Vagina (tissue), 2 donors: ENCODE measurements around the gene FAM124B. TPM values are rescaled to one million over a fixed set of nuclear protein-coding genes. Genes with fewer than 3 reads are reported as not detected.

Experiments
- DNase-seq, 2 donors: peaks; one replicate each; pipeline ENCODE4 v3.0.0-alpha.2; 2017; ENCODE audit errors: extremely low spot score in 2 of 2
- H3K27ac ChIP-seq: fragments of 200-600 bp; sonication (generic); one replicate; pipeline ENCODE4 v1.5.1; 2019
- H3K27me3 ChIP-seq: fragments of 200-600 bp; sonication (generic); one replicate; pipeline ENCODE4 v1.5.1; 2019
- H3K36me3 ChIP-seq, 2 donors: fragments of 200-600 bp; sonication (generic); one replicate each; pipeline ENCODE4 v1.5.1; 2017 to 2019
- H3K4me1 ChIP-seq: fragments of 200-600 bp; sonication (generic); one replicate; pipeline ENCODE4 v1.5.1; 2019
- H3K4me3 ChIP-seq, 2 donors: fragments of 200-600 bp; sonication (generic); 1 replicate in 1 of 2; 2 replicates in 1 of 2; pipeline ENCODE4 v1.5.1; 2016 to 2019
- H3K9me3 ChIP-seq: fragments of 200-600 bp; sonication (generic); one replicate; pipeline ENCODE4 v1.5.1; 2019
- POLR2A ChIP-seq, 2 donors: fragments of 450-650 bp; IDR thresholded peaks; one replicate each; pipeline ENCODE4 v1.6.1; 2017; ENCODE audit warnings: antibody characterized with exemption in 2 of 2, mild to moderate bottlenecking in 2 of 2, moderate library complexity in 2 of 2
- POLR2AphosphoS5 ChIP-seq, 2 donors: sonication (generic); formaldehyde crosslinking; IDR thresholded peaks; one replicate each; pipeline ENCODE4 v1.9.0; 2017; ENCODE audit warnings: antibody characterized with exemption in 2 of 2, mild to moderate bottlenecking in 2 of 2, low read depth in 1 of 2; ENCODE audit not compliant: insufficient read depth in 1 of 2
- intact Hi-C: fragments of 100-400 bp; cut with DNase I; formaldehyde crosslinking; loops from one replicate; pipeline ENCODE4 v1.15.1; 2023
- total RNA-seq: library from RNA; depleted of rRNA; stranded (reverse); fragments of >200 nt; gene quantifications from one replicate; pipeline ENCODE4 v1.2.3, GENCODE V29; 2016
- TF ChIP-seq, protein P1 (sequence below), 3 experiments: fragments of 450-650 bp in 2 of 3; fragments of 200-600 bp in 1 of 3; sonication (generic) in 1 of 3; IDR thresholded peaks; one replicate each; pipeline ENCODE4 v1.5.1; 2017 to 2019; ENCODE audit warnings: antibody characterized with exemption in 3 of 3, mild to moderate bottlenecking in 2 of 3, moderate library complexity in 2 of 3

Gene FAM124B
- total RNA-seq, 1 donor from 2014 or later, result 1.7 TPM

DNA sequence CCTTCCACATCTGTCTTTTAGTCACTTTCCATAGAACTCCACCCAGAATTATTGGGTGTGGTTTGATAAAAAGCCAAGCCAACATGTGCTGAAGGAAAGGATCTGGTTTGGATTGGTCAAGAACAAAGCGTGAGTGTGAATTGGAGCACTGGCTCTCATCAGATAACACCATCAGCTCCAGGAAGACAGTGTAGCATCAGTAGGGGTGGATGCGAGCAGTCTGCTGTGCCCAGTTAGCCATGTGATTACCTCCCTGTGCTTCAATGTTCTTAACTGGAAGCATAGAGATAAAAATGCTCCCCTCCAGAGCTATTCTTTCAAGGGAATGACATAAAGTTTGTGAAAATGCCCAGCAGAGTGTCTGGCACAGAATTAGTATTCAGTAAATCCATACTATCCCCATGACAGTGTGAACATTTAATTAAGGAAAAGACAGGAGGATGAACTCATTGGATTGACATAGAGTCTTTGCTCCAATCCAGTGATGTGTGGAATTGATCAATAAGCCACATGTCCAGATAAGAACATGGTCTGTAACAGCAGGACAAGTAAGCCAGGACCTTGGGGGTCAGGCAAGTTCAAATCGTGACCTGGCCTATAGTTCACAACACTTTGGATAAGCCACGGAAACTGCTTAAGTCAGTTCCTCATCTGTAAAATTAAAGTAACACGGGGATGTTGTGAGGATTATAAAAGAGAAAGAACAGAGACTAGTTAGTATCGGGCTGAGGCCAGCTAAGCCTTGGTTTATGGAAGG is 68.0 kb downstream of the FAM124B start:
- no peaks in the 10 kb centered on the region for H3K27me3 ChIP-seq
- H3K4me3 ChIP-seq, result no peak overlapping the region
- H3K4me1 ChIP-seq, result no peaks in the 10 kb centered on the region
- H3K9me3 ChIP-seq, result no peaks in the 10 kb centered on the region
- H3K27ac ChIP-seq, result no peak overlapping the region
- H3K36me3 ChIP-seq, result no peaks in the 10 kb centered on the region
- DNase-seq, result no peak
- intact Hi-C loops, result no loop called here
- no peak for TF ChIP-seq POLR2AphosphoS5 (IDR thresholded peaks at IDR 0.05; ENCODE audit: insufficient read depth in 1 of 2, low read depth in 1 of 2)
- TF ChIP-seq POLR2A (IDR thresholded peaks at IDR 0.05), result no peak

DNA sequence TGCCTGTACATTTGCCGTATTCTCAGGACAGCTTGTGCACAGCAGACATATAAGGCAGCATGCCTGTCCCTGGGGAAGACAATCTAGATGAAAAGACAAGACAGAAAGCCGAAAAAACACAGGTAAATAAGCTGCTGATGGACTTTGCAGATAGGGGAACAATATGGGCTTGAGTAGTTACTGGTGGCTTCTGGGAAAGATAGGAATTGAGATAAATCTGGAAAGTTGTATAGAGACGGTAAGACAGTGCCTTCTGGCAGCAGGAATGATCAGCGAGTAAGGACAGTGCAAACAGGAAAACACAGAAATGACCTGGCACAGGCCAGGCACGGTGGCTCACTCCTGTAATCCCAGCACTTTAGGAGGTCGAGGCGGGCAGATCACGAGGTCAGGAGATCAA is 70.2 kb downstream of the FAM124B start:
- Histone ChIP-seq H3K36me3 (no peaks in the 10 kb centered on the region), H3K4me1 (no peaks in the 10 kb centered on the region), H3K27me3 (no peaks in the 10 kb centered on the region), H3K27ac (no peak overlapping the region), H3K4me3 (no peak overlapping the region), H3K9me3 (no peaks in the 10 kb centered on the region)
- TF ChIP-seq, protein P1, sequence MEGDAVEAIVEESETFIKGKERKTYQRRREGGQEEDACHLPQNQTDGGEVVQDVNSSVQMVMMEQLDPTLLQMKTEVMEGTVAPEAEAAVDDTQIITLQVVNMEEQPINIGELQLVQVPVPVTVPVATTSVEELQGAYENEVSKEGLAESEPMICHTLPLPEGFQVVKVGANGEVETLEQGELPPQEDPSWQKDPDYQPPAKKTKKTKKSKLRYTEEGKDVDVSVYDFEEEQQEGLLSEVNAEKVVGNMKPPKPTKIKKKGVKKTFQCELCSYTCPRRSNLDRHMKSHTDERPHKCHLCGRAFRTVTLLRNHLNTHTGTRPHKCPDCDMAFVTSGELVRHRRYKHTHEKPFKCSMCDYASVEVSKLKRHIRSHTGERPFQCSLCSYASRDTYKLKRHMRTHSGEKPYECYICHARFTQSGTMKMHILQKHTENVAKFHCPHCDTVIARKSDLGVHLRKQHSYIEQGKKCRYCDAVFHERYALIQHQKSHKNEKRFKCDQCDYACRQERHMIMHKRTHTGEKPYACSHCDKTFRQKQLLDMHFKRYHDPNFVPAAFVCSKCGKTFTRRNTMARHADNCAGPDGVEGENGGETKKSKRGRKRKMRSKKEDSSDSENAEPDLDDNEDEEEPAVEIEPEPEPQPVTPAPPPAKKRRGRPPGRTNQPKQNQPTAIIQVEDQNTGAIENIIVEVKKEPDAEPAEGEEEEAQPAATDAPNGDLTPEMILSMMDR (IDR thresholded peaks at IDR 0.05), result no peak
- no peak for TF ChIP-seq POLR2A (IDR thresholded peaks at IDR 0.05)
- TF ChIP-seq POLR2AphosphoS5 (IDR thresholded peaks at IDR 0.05; ENCODE audit: insufficient read depth in 1 of 2, low read depth in 1 of 2), result no peak
- intact Hi-C loops, result no loop called here
- DNase-seq, result no peak

DNA sequence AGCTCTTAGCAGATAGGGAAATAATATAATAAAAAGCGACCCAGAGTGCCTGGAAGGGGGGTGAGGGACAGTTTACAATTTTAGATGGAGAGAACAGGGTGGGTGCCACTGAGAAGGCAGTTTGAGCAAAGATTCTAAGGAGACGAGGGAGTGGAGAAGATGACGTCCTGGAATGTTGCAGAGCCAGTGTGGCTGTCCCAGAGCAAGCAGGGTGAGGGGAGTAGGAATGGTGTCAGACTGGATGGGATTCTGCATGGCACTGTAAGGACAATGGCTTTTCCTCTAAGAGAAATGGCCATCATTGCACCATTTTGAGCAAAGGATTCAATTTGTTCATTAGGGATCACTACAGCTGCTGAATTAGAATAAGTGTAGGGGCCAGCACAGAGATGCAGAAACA is 73.1 kb downstream of the FAM124B start:
- Histone ChIP-seq H3K27me3 (no peaks in the 10 kb centered on the region), H3K27ac (no peak overlapping the region), H3K4me3 (no peak overlapping the region), H3K9me3 (no peaks in the 10 kb centered on the region), H3K36me3 (no peaks in the 10 kb centered on the region), H3K4me1 (no peaks in the 10 kb centered on the region)
- intact Hi-C loops, result no loop called here
- no peak for DNase-seq
- TF ChIP-seq, protein P1 (IDR thresholded peaks at IDR 0.05), result no peak
- TF ChIP-seq POLR2AphosphoS5 (IDR thresholded peaks at IDR 0.05; ENCODE audit: insufficient read depth in 1 of 2, low read depth in 1 of 2) (no peak), POLR2A (IDR thresholded peaks at IDR 0.05) (no peak)

Other genes starting within 250 kb of the FAM124B start
- 65.3 TPM for gene CUL3, start 183.3 kb upstream of the FAM124B start, total RNA-seq